HG03175 (cell line): ENCODE measurements around the gene ZNF184.

Experiments used
- ATAC-seq: cut with Tn5 transposase; IDR thresholded peaks from one replicate; pipeline ENCODE4 v1.9.1; 2021; ENCODE audit warnings: mild to moderate bottlenecking, moderate library complexity; ENCODE audit not compliant: unreplicated experiment

ZNF184 gene

GRCh38 chr6:27479319-27480182 is 6.6 kb upstream of the ZNF184 start:
- ATAC-seq = peak; percentile 55

- ATAC-seq = peak; percentile 56
These were observed 5.9 kb upstream of the ZNF184 start for GRCh38 chr6:27478706-27479318.

GRCh38 chr6:27478141-27478705 is 5.3 kb upstream of the ZNF184 start:
- peak; percentile 20 for ATAC-seq

GRCh38 chr6:27477318-27478013 is 4.6 kb upstream of the ZNF184 start:
- no peak for ATAC-seq

- no peak for ATAC-seq
These were observed 3.2 kb upstream of the ZNF184 start for GRCh38 chr6:27476090-27476489.

- ATAC-seq = no peak
These were observed 1.8 kb upstream of the ZNF184 start for GRCh38 chr6:27474672-27475071.

DNA sequence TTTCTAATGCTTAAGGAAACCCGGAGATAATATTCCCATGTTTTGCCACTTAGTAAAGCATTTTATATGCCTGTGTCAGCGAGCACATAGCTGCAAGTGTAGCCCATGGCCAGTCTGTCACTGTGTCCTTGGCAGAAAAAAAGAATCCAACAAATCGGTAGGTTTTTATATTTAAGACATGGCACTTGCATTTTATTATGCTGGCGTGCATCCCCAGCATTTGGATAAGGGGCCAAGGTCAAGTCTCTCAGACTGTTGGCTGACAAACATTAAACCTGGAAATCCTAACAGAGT is 1.2 kb upstream of the ZNF184 start:
- no peak for ATAC-seq

DNA sequence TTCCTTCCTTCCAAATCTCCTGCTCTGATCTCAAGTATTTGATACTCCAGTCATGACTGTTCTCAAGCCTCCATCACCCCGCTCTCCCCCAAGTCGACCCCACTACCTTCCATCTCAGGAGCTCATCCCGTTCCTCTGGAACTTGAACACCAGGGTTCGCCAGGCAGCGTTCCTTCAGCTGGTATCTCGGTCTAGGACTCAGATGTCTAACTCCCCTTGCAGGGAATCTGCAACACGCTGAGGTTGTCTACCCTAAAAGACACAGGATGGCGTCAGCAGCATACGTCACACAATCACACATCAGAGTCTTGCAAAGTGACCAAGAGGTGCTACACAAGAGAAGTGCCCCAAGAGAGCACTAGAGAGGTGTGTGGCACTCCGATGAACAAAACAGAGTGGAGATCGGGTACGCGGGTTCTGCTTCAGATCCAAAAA is 706 bp downstream of the ZNF184 start:
- ATAC-seq = peak; percentile 48

- ATAC-seq = no peak
These were observed 1.4 kb downstream of the ZNF184 start for GRCh38 chr6:27471365-27472115.

GRCh38 chr6:27470023-27470422 is 2.9 kb downstream of the ZNF184 start:
- ATAC-seq = no peak

DNA sequence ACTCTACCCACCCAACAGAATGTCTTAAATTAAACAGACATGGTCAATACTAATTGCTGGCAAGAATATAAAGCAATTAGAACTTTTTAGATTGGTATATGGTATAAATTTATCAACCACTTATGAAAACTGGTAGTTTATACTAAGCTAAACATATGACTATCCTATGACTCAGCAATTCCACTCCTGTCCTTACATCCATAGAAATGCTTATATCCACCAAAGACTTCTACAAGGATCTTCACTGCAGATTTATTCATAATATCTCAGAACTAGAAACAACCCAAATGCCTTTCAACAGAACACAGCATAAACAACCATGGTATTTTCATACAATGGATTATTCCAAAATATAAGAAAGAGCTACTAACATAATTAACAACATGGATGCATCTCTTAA is 4.6 kb downstream of the ZNF184 start:
- ATAC-seq = no peak

DNA sequence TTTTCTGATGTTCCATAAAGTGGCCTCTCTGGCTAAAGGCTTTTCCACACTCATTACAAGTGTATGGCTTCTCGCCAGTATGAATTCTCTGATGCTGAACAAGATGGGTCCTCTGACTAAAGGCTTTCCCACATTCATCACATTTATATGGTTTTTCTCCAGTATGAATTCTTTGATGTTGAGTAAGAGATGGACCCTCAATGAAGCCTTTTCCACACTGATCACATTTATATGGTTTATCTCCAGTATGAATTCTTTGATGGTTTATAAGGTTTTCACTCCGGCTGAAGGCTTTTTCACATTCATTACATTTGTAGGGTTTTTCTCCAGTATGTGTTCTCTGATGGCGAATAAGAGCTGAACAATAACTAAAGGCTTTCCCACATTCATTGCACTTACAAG is 20.4 kb downstream of the ZNF184 start:
- ATAC-seq = no peak

GRCh38 chr6:27451660-27452390 is 21.1 kb downstream of the ZNF184 start:
- ATAC-seq = no peak

DNA sequence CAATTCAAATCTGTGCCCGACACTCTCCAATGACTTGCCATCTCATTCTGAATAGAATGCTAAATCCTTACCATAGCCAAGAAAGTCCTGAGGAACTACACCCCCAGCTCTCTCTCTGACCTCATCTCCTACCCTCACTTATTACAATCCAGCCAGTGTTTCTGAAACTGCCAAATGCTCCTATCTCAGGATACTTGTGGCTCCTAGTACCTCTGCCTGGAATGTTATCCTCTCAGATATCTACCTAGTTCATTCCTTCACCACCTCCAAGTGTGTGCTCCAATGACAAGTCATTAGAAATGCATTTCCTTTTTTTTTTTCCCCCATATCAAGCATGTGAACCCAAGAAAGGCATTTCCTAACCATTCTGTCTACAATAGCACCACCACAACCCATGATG is 24.4 kb downstream of the ZNF184 start:
- ATAC-seq = no peak

DNA sequence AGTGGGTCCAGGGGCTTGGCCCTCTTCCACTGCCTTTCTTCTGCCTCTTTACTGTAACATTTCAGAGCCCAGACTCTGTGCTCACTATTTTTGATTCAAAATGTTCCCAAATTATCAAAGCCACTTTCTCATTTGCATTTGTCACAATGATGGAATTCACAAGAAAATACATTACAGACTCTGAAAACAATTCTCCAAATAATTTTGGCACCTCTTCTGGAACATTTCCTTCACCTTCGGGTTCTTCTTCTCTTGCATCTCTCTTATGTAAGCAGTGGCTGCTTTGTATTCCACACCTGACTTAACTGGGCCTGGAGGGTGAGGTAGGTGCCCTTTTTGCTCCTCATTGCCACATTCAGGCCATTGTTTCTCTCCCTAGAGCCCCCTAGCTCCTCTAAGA is 30.0 kb downstream of the ZNF184 start:
- ATAC-seq = no peak

- no peak for ATAC-seq
These were observed 31.9 kb downstream of the ZNF184 start for GRCh38 chr6:27441001-27441400.

DNA sequence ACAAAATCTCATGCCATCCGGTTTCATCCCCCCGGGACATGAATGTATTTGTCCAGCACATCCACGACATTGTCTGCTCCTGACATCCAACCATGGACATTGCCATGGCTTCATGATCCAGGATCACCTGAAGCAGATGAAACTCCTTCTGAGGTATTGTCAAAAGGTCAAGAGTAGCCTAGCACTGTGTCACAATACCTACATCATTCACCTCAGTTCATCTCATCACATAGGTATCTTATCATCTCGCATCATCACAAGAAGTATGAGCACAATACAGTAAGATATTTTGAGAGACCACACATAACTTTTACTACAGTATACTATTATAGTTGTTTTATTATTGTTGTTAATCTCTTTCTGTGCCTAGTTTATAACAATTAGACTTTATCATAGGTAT is 33.5 kb downstream of the ZNF184 start:
- ATAC-seq = no peak

- no peak for ATAC-seq
These were observed 39.2 kb downstream of the ZNF184 start for GRCh38 chr6:27433714-27434113.

GRCh38 chr6:27428966-27429365 is 43.9 kb downstream of the ZNF184 start:
- no peak for ATAC-seq

- no peak for ATAC-seq
These were observed 44.4 kb downstream of the ZNF184 start for GRCh38 chr6:27428502-27428901.
